ENCODE data around the gene HS3ST3B1.

Gene HS3ST3B1

DNA sequence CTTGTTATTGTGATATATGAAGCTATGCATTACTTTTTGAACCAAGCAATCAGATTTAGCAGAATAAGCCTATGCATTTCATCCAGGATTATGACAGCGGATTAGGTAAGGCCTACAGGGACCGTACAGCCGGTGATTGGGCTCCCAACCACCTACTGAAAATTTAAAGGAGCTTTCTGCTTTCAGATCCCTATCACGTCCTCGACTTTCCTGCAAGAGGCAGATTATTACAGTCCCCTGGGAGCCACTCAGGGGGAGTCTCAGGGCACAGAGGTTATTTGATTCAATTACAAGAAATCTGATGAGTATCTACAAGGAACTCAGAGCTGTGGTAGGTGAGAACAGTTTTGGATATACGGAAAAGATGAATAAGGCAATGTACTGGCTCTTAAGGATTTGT, 80.7 kb downstream of the HS3ST3B1 start:
- no peaks in the 10 kb centered on the region for H3K4me1 ChIP-seq (ENCODE audit: control insufficient read depth, insufficient read depth, low read length, poor library complexity, severe bottlenecking)
- WGBS, 2 experiments (ENCODE audit: insufficient coverage in 2 of 2), result 91 to 95% methylated on average over 2 to 5 of the region's 6 CpGs
- H3K4me3 ChIP-seq (ENCODE audit: extremely low read depth, insufficient read depth, low read length, poor library complexity, severe bottlenecking), result no peak overlapping the region
- no peaks in the 10 kb centered on the region for H3K36me3 ChIP-seq (ENCODE audit: control insufficient read depth, insufficient read depth, low read length)
- no peak overlapping the region for H3K27ac ChIP-seq (ENCODE audit: low read depth, low read length, severe bottlenecking)
- H3K9me3 ChIP-seq (ENCODE audit: control insufficient read depth, low read length), result no peaks in the 10 kb centered on the region

DNA sequence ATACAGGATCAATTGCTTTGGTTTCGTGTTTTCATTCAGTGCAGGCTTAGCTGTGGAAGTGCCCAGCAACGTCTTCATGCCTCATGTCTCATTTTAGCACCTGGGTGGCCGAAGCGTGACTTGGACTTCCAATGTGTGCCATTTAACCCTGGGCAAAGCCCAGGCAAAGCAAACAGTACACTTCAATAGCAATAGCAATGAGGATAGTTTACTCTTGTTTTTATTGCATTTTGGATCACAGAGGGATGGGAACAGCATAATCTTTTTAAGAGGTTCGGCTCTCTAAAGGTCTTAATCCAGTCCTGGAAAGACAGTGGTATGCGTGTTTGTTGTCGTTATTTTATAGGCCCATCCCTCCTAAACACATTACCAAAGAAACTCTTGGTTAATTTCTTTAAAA, 86.2 kb downstream of the HS3ST3B1 start:
- 84 to 86% methylated on average over 3 to 5 of the region's 7 CpGs for WGBS, 2 experiments (ENCODE audit: insufficient coverage in 2 of 2)
- Histone ChIP-seq H3K4me3 (ENCODE audit: extremely low read depth, insufficient read depth, low read length, poor library complexity, severe bottlenecking) (no peak overlapping the region), H3K9me3 (ENCODE audit: control insufficient read depth, low read length) (no peaks in the 10 kb centered on the region), H3K27ac (ENCODE audit: low read depth, low read length, severe bottlenecking) (no peak overlapping the region), H3K36me3 (ENCODE audit: control insufficient read depth, insufficient read depth, low read length) (no peaks in the 10 kb centered on the region), H3K4me1 (ENCODE audit: control insufficient read depth, insufficient read depth, low read length, poor library complexity, severe bottlenecking) (no peaks in the 10 kb centered on the region)

DNA sequence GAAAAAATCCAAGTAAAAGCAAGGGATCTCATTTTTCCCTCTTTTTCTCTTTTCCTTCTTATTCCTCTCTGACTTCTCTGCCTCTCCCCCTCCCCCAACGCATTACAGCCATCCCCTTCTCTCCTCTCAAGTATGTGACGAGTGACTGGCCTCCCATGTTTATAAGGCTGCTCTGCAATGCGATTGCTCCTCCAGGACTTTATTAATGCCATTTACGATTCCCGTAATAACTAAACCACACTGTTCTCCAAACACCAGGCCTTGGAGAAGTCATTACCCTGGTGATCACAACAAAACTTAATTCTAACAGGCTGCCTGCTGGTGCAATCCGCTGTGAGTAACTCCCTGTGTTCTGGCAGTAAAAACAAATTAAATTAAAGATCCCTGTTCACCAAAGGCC, 88.8 kb downstream of the HS3ST3B1 start:
- Histone ChIP-seq H3K27ac (ENCODE audit: low read depth, low read length, severe bottlenecking) (no peak overlapping the region), H3K4me1 (ENCODE audit: control insufficient read depth, insufficient read depth, low read length, poor library complexity, severe bottlenecking) (no peaks in the 10 kb centered on the region), H3K4me3 (ENCODE audit: extremely low read depth, insufficient read depth, low read length, poor library complexity, severe bottlenecking) (no peak overlapping the region), H3K36me3 (ENCODE audit: control insufficient read depth, insufficient read depth, low read length) (no peaks in the 10 kb centered on the region), H3K9me3 (ENCODE audit: control insufficient read depth, low read length) (no peaks in the 10 kb centered on the region)
- 64 to 67% methylated on average over 4 to 6 of the region's 6 CpGs for WGBS, 2 experiments (ENCODE audit: insufficient coverage in 2 of 2)

DNA sequence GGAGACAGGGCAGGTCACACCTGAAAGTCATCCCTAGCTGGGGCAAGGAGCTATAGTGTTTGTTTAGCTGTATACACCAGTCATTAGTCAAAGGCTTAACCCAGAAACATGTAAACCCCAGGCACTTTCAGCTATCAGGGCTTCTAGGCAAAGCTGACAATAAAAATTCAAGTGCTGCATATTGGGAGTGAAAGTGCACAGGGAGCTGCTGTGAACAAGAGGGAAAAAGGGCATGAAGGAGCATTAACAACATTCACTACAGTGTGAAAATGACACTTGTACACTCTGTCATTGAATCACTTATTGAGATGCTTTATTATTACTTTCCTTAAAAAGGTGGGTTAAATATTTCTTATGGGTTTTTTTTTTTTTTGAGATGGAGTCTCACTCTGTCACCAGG, 92.8 kb downstream of the HS3ST3B1 start:
- no peak overlapping the region for H3K27ac ChIP-seq (ENCODE audit: low read depth, low read length, severe bottlenecking)
- H3K9me3 ChIP-seq (ENCODE audit: control insufficient read depth, low read length), result no peaks in the 10 kb centered on the region
- no peak overlapping the region for H3K4me3 ChIP-seq (ENCODE audit: extremely low read depth, insufficient read depth, low read length, poor library complexity, severe bottlenecking)
- H3K36me3 ChIP-seq (ENCODE audit: control insufficient read depth, insufficient read depth, low read length), result no peaks in the 10 kb centered on the region
- no peaks in the 10 kb centered on the region for H3K4me1 ChIP-seq (ENCODE audit: control insufficient read depth, insufficient read depth, low read length, poor library complexity, severe bottlenecking)

DNA sequence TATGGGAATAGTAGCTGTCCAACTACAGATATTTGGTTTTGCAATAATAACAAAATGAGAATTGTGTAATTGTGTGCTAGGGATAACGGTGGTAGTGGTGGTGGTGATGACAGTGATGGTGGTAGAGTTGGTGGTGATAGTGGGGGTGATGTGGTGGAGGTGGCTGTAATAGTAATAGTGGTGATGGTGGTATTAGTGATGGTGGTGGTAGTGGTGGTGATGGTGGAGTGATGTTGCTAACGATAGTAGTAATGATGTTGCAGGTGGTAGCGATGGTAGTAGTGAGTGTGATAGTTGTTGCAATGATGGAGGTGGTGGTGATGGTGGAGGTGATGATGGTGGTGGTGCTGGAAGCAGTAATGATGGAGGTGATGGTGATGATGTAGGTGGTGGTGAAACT, 94.4 kb downstream of the HS3ST3B1 start:
- H3K36me3 ChIP-seq (ENCODE audit: control insufficient read depth, insufficient read depth, low read length), result no peaks in the 10 kb centered on the region
- H3K4me3 ChIP-seq (ENCODE audit: extremely low read depth, insufficient read depth, low read length, poor library complexity, severe bottlenecking), result no peak overlapping the region
- 96 to 98% methylated on average over 3 of the region's 3 CpGs for WGBS, 2 experiments (ENCODE audit: insufficient coverage in 2 of 2)
- H3K4me1 ChIP-seq (ENCODE audit: control insufficient read depth, insufficient read depth, low read length, poor library complexity, severe bottlenecking), result no peaks in the 10 kb centered on the region
- H3K27ac ChIP-seq (ENCODE audit: low read depth, low read length, severe bottlenecking), result no peak overlapping the region
- H3K9me3 ChIP-seq (ENCODE audit: control insufficient read depth, low read length), result no peaks in the 10 kb centered on the region

DNA sequence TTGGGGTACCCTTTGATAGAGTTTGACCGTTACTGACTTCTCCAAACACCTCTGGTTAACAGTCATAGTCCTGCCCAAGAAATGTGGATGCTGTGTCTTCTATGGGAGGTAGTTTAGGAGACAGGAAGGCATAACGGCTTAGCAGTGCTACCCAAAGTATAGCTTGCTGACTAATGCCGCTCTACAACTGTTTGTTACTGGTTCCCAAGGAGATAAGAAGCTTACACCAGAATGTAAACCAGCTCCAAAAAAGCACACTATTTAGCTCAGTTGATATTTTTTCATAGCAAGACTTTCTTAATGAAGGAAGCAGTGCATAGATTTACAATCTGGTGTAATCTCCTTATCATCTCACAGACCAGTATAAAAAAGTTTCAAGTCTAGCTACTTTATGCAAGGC, 95.7 kb downstream of the HS3ST3B1 start:
- H3K27ac ChIP-seq (ENCODE audit: low read depth, low read length, severe bottlenecking), result no peak overlapping the region
- no peaks in the 10 kb centered on the region for H3K4me1 ChIP-seq (ENCODE audit: control insufficient read depth, insufficient read depth, low read length, poor library complexity, severe bottlenecking)
- no peaks in the 10 kb centered on the region for H3K9me3 ChIP-seq (ENCODE audit: control insufficient read depth, low read length)
- H3K4me3 ChIP-seq (ENCODE audit: extremely low read depth, insufficient read depth, low read length, poor library complexity, severe bottlenecking), result no peak overlapping the region
- H3K36me3 ChIP-seq (ENCODE audit: control insufficient read depth, insufficient read depth, low read length), result no peaks in the 10 kb centered on the region
- 75 to 83% methylated on average over 1 to 2 of the region's 3 CpGs for WGBS, 2 experiments (ENCODE audit: insufficient coverage in 2 of 2)

DNA sequence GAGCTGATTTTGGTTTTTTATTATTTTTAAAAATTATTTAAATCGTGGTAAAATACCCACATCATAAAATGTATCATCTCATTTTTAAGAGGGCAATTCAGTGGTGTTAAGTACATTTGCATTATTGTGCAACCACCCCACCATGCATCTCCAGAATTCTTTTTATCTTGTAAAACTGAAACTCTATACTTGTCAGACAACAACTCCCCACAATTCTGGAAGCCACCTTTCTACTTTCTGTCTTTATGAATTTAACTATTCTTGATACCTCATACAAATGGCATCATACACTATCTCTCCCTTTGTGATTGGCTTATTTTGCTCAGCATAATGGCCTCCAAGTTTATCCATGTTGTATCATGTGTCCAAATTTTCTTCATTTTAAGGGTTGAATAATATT, 97.9 kb downstream of the HS3ST3B1 start:
- Histone ChIP-seq H3K36me3 (ENCODE audit: control insufficient read depth, insufficient read depth, low read length) (no peaks in the 10 kb centered on the region), H3K4me1 (ENCODE audit: control insufficient read depth, insufficient read depth, low read length, poor library complexity, severe bottlenecking) (no peaks in the 10 kb centered on the region), H3K4me3 (ENCODE audit: extremely low read depth, insufficient read depth, low read length, poor library complexity, severe bottlenecking) (no peak overlapping the region), H3K27ac (ENCODE audit: low read depth, low read length, severe bottlenecking) (no peak overlapping the region), H3K9me3 (ENCODE audit: control insufficient read depth, low read length) (no peaks in the 10 kb centered on the region)
- no CpG with 5 or more reads among the region's 1 CpG for WGBS, 2 experiments (ENCODE audit: insufficient coverage in 2 of 2)
